T-helper 2 cell treated with Interferon-gamma antibody and Interleukin-4, amounts not matched to agents 5 μg/mL and 100 μg/mL, for 36 hours (primary cell): ENCODE results near the gene MRPL38.
"Not testable (repeated sequence)": the region's sequence is repeated elsewhere in the genome, so short reads cannot be mapped to it uniquely, and the experiment has no call there.

Experiments
- DNase-seq: peaks from one replicate; pipeline ENCODE4 v3.0.0; 2021; ENCODE audit warnings: low spot score
- H3K27ac Mint-ChIP-seq: one replicate; pipeline ENCODE4 v1.8.0; 2021; ENCODE audit warnings: mild to moderate bottlenecking, mixed read lengths
- H3K27me3 Mint-ChIP-seq: one replicate; pipeline ENCODE4 v1.8.0; 2021; ENCODE audit warnings: low read depth, mixed read lengths
- H3K36me3 Mint-ChIP-seq: one replicate; pipeline ENCODE4 v1.8.0; 2021; ENCODE audit warnings: low read depth, mixed read lengths
- H3K4me1 Mint-ChIP-seq: one replicate; pipeline ENCODE4 v1.8.0; 2021; ENCODE audit warnings: low read depth, mixed read lengths
- H3K4me3 Mint-ChIP-seq: one replicate; pipeline ENCODE4 v1.8.0; 2022; ENCODE audit warnings: mild to moderate bottlenecking, moderate library complexity, mixed read lengths
- H3K9me3 Mint-ChIP-seq: one replicate; pipeline ENCODE4 v1.8.0; 2021; ENCODE audit warnings: mixed read lengths

MRPL38 gene

GRCh38 chr17:75853433-75853832 lies 51.3 kb downstream of the MRPL38 start:
- no peak for DNase-seq
- H3K36me3 Mint-ChIP-seq = peaks cover 17% of the 10 kb centered on the region
- H3K27ac Mint-ChIP-seq = peak overlapping the region; percentile 31
- H3K27me3 Mint-ChIP-seq = no peaks in the 10 kb centered on the region
- peaks cover 23% of the 10 kb centered on the region for H3K4me1 Mint-ChIP-seq
- no peak overlapping the region for H3K4me3 Mint-ChIP-seq
- no peaks in the 10 kb centered on the region for H3K9me3 Mint-ChIP-seq

DNA sequence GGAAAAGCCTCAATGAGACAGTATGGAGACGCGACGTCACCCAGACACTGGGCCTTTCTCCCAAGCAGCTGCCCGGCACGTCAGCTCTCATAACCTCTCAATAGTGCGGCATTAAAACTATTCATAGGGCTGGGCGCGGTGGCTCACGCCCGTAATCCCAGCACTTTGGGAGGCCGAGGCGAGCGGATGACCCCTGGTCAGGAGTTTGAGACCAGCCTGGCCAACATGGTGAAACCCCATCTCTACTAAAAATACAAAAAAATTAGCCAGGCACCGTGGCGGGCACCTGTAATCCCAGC lies 53.0 kb downstream of the MRPL38 start:
- DNase-seq, H3K27me3 Mint-ChIP-seq, H3K9me3 Mint-ChIP-seq, H3K27ac Mint-ChIP-seq, H3K4me3 Mint-ChIP-seq: not testable (repeated sequence)
- Mint-ChIP-seq H3K4me1 (peaks cover 19% of the 10 kb centered on the region), H3K36me3 (peaks cover 28% of the 10 kb centered on the region)

DNA sequence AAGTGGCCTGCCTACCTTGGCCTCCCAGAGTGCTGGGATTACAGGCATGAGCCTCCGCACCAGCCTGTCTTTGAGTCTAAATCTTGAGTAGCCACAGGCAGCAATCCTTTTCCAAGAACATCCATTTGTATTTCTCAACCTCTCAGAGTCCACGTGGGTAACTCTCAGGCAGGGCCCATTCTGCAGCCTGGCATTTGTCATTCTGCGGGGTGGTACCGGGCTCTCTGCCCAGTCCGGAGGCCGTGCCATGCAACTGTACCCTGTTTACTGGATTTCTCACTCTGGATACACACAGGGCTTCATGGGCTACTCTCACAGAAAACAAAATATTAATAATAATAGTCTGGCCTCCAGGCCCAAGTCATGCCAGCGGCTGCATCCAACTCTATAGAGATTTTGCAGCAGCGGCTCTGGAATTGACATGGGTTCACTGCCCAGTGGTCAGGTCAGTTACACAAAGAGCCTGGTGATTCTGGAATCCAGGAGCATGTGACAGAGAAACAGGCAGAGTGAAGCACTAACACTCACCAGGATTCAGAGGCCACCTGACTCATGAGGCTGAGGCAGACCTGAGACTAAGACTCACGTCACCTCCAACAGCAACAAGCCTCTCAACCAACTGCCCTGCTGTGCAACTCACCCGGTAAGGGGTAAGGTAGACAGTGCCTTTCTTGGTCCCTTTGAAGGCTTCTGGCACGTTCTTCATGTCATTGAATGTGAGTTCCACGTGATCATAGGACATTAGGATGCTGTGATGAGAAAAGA lies 53.6 kb downstream of the MRPL38 start:
- H3K27ac Mint-ChIP-seq = no peak overlapping the region
- no peak for DNase-seq

GRCh38 chr17:75849724-75850123 lies 55.0 kb downstream of the MRPL38 start:
- H3K4me1 Mint-ChIP-seq = peaks cover 22% of the 10 kb centered on the region
- no peaks in the 10 kb centered on the region for H3K27me3 Mint-ChIP-seq
- H3K9me3 Mint-ChIP-seq = no peaks in the 10 kb centered on the region
- DNase-seq = no peak
- no peak overlapping the region for H3K4me3 Mint-ChIP-seq
- peaks cover 40% of the 10 kb centered on the region for H3K36me3 Mint-ChIP-seq
- H3K27ac Mint-ChIP-seq = no peak overlapping the region

More for the DNA sequence above, 53.6 kb downstream of the MRPL38 start:
- H3K27me3 Mint-ChIP-seq = no peaks in the 10 kb centered on the region
- H3K4me3 Mint-ChIP-seq = no peak overlapping the region
- peaks cover 14% of the 10 kb centered on the region for H3K4me1 Mint-ChIP-seq
- H3K36me3 Mint-ChIP-seq = peaks cover 32% of the 10 kb centered on the region
- no peaks in the 10 kb centered on the region for H3K9me3 Mint-ChIP-seq

DNA sequence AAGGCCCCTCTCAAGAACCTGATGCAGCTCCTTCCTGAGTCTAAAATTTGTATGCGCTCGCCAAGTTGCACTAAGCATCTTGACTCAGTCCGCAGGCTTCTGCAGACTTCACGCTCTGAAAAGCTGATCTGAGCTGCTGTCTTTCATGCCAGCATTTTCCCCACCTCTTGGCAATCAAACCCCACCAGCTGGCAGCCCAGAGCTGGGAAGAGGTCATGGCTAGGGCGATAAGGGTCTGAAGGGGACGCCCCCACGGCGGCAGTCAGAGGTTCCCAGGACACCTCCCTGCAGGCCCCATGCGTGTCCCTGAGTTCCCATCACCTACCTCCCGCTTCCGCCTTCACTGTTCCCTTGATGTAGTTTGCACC lies 55.4 kb downstream of the MRPL38 start:
- DNase-seq = no peak
- Mint-ChIP-seq H3K9me3 (no peaks in the 10 kb centered on the region), H3K4me3 (no peak overlapping the region), H3K4me1 (peaks cover 20% of the 10 kb centered on the region), H3K27me3 (no peaks in the 10 kb centered on the region), H3K27ac (no peak overlapping the region), H3K36me3 (peaks cover 40% of the 10 kb centered on the region)
